Measurements from ENCODE around the gene OLFML2B.
A peak's percentile ranks its signal among the peaks of the same experiment; 100 is the strongest.

The OLFML2B gene

GRCh38 chr1:161973924-161974845, 49.5 kb downstream of the OLFML2B start:
- DNase-seq = no peak

GRCh38 chr1:161972828-161973227, 50.8 kb downstream of the OLFML2B start:
- no peak for DNase-seq

- no peak for DNase-seq
Observed at GRCh38 chr1:161970633-161971032, 53.0 kb downstream of the OLFML2B start.

GRCh38 chr1:161970036-161970435, 53.6 kb downstream of the OLFML2B start:
- no peak for DNase-seq

GRCh38 chr1:161966067-161966466, 57.6 kb downstream of the OLFML2B start:
- no peak for DNase-seq

- peak; percentile 7 for DNase-seq
Observed at GRCh38 chr1:161962091-161962887, 61.4 kb downstream of the OLFML2B start.

GRCh38 chr1:161958425-161958824, 65.2 kb downstream of the OLFML2B start:
- no peak for DNase-seq

- DNase-seq = no peak
Observed at GRCh38 chr1:161956930-161957329, 66.7 kb downstream of the OLFML2B start.

- DNase-seq = no peak
Observed at GRCh38 chr1:161956097-161956496, 67.6 kb downstream of the OLFML2B start.

GRCh38 chr1:161955606-161956005, 68.1 kb downstream of the OLFML2B start:
- DNase-seq = no peak

GRCh38 chr1:161954466-161954865, 69.2 kb downstream of the OLFML2B start:
- DNase-seq = no peak

- DNase-seq = no peak
Observed at GRCh38 chr1:161954050-161954449, 69.6 kb downstream of the OLFML2B start.

GRCh38 chr1:161953256-161953920, 70.3 kb downstream of the OLFML2B start:
- DNase-seq = no peak

GRCh38 chr1:161952607-161953172, 71.0 kb downstream of the OLFML2B start:
- DNase-seq = no peak

- DNase-seq = no peak
Observed at GRCh38 chr1:161951646-161952045, 72.0 kb downstream of the OLFML2B start.

GRCh38 chr1:161950377-161950776, 73.3 kb downstream of the OLFML2B start:
- no peak for DNase-seq

- DNase-seq = no peak
Observed at GRCh38 chr1:161949548-161949947, 74.1 kb downstream of the OLFML2B start.

- no peak for DNase-seq
Observed at GRCh38 chr1:161948435-161948834, 75.2 kb downstream of the OLFML2B start.

- no peak for DNase-seq
Observed at GRCh38 chr1:161946071-161946987, 77.3 kb downstream of the OLFML2B start.

- DNase-seq = no peak
Observed at GRCh38 chr1:161945306-161946060, 78.2 kb downstream of the OLFML2B start.

GRCh38 chr1:161944381-161944780, 79.3 kb downstream of the OLFML2B start:
- DNase-seq = no peak

Measured in activated T-cell treated with anti-CD3 and anti-CD28 coated beads for 4 hours (primary cell).